ENCODE results near the gene F12. TPM values are rescaled to one million over a fixed set of nuclear protein-coding genes. Genes with fewer than 3 reads are reported as not detected.

F12 gene
- total RNA-seq, 1 donor = not detected

GRCh38 chr5:177456976-177457851 lies 47.9 kb upstream of the F12 start:
- no peaks in the 10 kb centered on the region for H3K27me3 ChIP-seq (ENCODE audit: insufficient read depth, low read length)
- H3K4me3 ChIP-seq (ENCODE audit: insufficient read depth, low read length) = no peak overlapping the region
- H3K9me3 ChIP-seq (ENCODE audit: low read depth, low read length) = no peaks in the 10 kb centered on the region
- peaks cover 44% of the 10 kb centered on the region for H3K36me3 ChIP-seq (ENCODE audit: insufficient read depth, low read length)
- no peaks in the 10 kb centered on the region for H3K79me2 ChIP-seq (ENCODE audit: insufficient read depth, low read length)
- no peak overlapping the region for H3K4me2 ChIP-seq (ENCODE audit: insufficient read depth, low read length)
- TF ChIP-seq, protein P1, sequence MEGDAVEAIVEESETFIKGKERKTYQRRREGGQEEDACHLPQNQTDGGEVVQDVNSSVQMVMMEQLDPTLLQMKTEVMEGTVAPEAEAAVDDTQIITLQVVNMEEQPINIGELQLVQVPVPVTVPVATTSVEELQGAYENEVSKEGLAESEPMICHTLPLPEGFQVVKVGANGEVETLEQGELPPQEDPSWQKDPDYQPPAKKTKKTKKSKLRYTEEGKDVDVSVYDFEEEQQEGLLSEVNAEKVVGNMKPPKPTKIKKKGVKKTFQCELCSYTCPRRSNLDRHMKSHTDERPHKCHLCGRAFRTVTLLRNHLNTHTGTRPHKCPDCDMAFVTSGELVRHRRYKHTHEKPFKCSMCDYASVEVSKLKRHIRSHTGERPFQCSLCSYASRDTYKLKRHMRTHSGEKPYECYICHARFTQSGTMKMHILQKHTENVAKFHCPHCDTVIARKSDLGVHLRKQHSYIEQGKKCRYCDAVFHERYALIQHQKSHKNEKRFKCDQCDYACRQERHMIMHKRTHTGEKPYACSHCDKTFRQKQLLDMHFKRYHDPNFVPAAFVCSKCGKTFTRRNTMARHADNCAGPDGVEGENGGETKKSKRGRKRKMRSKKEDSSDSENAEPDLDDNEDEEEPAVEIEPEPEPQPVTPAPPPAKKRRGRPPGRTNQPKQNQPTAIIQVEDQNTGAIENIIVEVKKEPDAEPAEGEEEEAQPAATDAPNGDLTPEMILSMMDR (IDR thresholded peaks at IDR 0.05; ENCODE audit: extremely low read depth, low read depth, low read length) = peak; percentile 60
- H3K4me1 ChIP-seq (ENCODE audit: insufficient read depth, low read length) = peaks cover 19% of the 10 kb centered on the region
- H3K27ac ChIP-seq (ENCODE audit: low read depth, low read length) = no peak overlapping the region
- DNase-seq (ENCODE audit: insufficient read length, low spot score, missing footprints) = peak; percentile 100
- peaks cover 70% of the 10 kb centered on the region for H4K20me1 ChIP-seq (ENCODE audit: insufficient read depth, low read length)
- H2AFZ ChIP-seq (ENCODE audit: low read length) = no peak overlapping the region

GRCh38 chr5:177456591-177456964 lies 47.2 kb upstream of the F12 start:
- Histone ChIP-seq H3K4me2 (ENCODE audit: insufficient read depth, low read length) (no peak overlapping the region), H3K27me3 (ENCODE audit: insufficient read depth, low read length) (no peaks in the 10 kb centered on the region), H3K9me3 (ENCODE audit: low read depth, low read length) (no peaks in the 10 kb centered on the region), H3K79me2 (ENCODE audit: insufficient read depth, low read length) (no peaks in the 10 kb centered on the region), H4K20me1 (ENCODE audit: insufficient read depth, low read length) (peaks cover 72% of the 10 kb centered on the region), H3K4me1 (ENCODE audit: insufficient read depth, low read length) (peaks cover 19% of the 10 kb centered on the region), H3K4me3 (ENCODE audit: insufficient read depth, low read length) (no peak overlapping the region), H3K27ac (ENCODE audit: low read depth, low read length) (no peak overlapping the region), H2AFZ (ENCODE audit: low read length) (no peak overlapping the region), H3K36me3 (ENCODE audit: insufficient read depth, low read length) (peaks cover 44% of the 10 kb centered on the region)
- DNase-seq (ENCODE audit: insufficient read length, low spot score, missing footprints) = no peak
- TF ChIP-seq, protein P1 (IDR thresholded peaks at IDR 0.05; ENCODE audit: extremely low read depth, low read depth, low read length) = no peak

GRCh38 chr5:177455661-177456590 lies 46.6 kb upstream of the F12 start:
- H3K4me3 ChIP-seq (ENCODE audit: insufficient read depth, low read length) = peak overlapping the region; percentile 66
- H3K27ac ChIP-seq (ENCODE audit: low read depth, low read length) = no peak overlapping the region
- TF ChIP-seq, protein P1 (IDR thresholded peaks at IDR 0.05; ENCODE audit: extremely low read depth, low read depth, low read length) = peak; percentile 74
- peaks cover 40% of the 10 kb centered on the region for H3K36me3 ChIP-seq (ENCODE audit: insufficient read depth, low read length)
- no peaks in the 10 kb centered on the region for H3K79me2 ChIP-seq (ENCODE audit: insufficient read depth, low read length)
- DNase-seq (ENCODE audit: insufficient read length, low spot score, missing footprints) = peak; percentile 100
- no peaks in the 10 kb centered on the region for H3K9me3 ChIP-seq (ENCODE audit: low read depth, low read length)
- H2AFZ ChIP-seq (ENCODE audit: low read length) = no peak overlapping the region
- H4K20me1 ChIP-seq (ENCODE audit: insufficient read depth, low read length) = peaks cover 72% of the 10 kb centered on the region
- H3K27me3 ChIP-seq (ENCODE audit: insufficient read depth, low read length) = no peaks in the 10 kb centered on the region
- H3K4me2 ChIP-seq (ENCODE audit: insufficient read depth, low read length) = peak overlapping the region; percentile 84
- peaks cover 19% of the 10 kb centered on the region for H3K4me1 ChIP-seq (ENCODE audit: insufficient read depth, low read length)

Measured in osteoblast (primary cell).